ENCODE measurements around the gene FBLN1.
A peak's percentile ranks its signal among the peaks of the same experiment; 100 is the strongest.
"Not testable (repeated sequence)": the region's sequence is repeated elsewhere in the genome, so short reads cannot be mapped to it uniquely, and the experiment has no call there.

FBLN1 gene

DNA sequence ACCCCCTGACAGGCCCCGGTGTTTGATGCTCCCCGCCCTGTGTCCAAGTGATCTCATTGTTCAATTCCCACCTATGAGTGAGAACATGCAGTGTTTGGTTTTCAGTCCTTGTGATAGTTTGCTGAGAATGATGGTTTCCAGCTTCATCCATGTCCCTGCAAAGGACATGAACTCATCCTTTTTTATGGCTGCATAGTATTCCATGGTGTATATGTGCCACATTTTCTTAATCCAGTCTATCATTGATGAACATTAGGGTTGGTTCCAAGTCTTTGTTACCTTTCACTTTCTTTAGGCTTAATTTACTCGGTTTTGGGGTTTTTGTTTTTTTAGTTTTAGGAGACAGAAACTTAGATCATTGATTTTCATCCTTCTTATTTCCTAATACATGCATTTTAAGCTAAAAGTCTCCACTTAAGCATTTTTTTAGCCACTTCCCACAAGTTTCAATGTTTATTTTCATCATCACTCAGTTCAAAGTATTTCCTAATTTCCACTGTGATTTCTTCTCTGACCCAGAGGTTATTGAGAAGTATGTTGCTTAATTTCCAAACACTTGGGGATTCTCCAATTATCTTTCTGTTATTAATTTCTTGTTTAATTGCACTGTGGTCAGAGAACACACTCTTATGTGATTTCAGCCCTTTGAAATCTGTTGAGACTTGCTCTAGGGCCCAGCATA lies 120.9 kb downstream of the FBLN1 start:
- H2BK15ac ChIP-seq (ENCODE audit: low read depth, poor library complexity, severe bottlenecking); H2BK120ac ChIP-seq (ENCODE audit: low read depth, low read length); H2AFZ ChIP-seq (ENCODE audit: low read depth, low read length); H3K27ac ChIP-seq (ENCODE audit: low read length, poor library complexity, severe bottlenecking); H3K4me1 ChIP-seq (ENCODE audit: control insufficient read depth, insufficient read depth, low read depth, low read length); H3K27me3 ChIP-seq (ENCODE audit: control insufficient read depth in 1 of 2, insufficient read depth in 1 of 2, low read length in 2 of 2); H4K91ac ChIP-seq (ENCODE audit: low read length); H3K18ac ChIP-seq (ENCODE audit: low read depth in 1 of 2, low read length in 2 of 2); H3K36me3 ChIP-seq (ENCODE audit: control insufficient read depth in 1 of 2, insufficient read depth in 2 of 2, low read depth in 1 of 2, low read length in 2 of 2); H2AK5ac ChIP-seq (ENCODE audit: low read length, severe bottlenecking); H3K79me1 ChIP-seq (replicated peaks; ENCODE audit: low read length, poor library complexity, severe bottlenecking); H3K9me3 ChIP-seq (ENCODE audit: control insufficient read depth, low read length); H3K9ac ChIP-seq (ENCODE audit: low read length); H4K8ac ChIP-seq (ENCODE audit: low read length); H3K14ac ChIP-seq (ENCODE audit: low read length in 2 of 2); H3K4me3 ChIP-seq (ENCODE audit: insufficient read depth in 1 of 2, low read depth in 1 of 2, low read length in 2 of 2); H3K4ac ChIP-seq (ENCODE audit: low read depth in 1 of 2, low read length in 2 of 2); H3K4me2 ChIP-seq (ENCODE audit: low read length, poor library complexity, severe bottlenecking); H2BK5ac ChIP-seq (ENCODE audit: low read depth, low read length, poor library complexity, severe bottlenecking); H3K23ac ChIP-seq (ENCODE audit: low read length in 2 of 2); H2BK12ac ChIP-seq (ENCODE audit: low read length in 2 of 2): not testable (repeated sequence)
- DNase-seq = peak; percentile 11
- no CpG with 5 or more reads among the region's 3 CpGs for WGBS

DNA sequence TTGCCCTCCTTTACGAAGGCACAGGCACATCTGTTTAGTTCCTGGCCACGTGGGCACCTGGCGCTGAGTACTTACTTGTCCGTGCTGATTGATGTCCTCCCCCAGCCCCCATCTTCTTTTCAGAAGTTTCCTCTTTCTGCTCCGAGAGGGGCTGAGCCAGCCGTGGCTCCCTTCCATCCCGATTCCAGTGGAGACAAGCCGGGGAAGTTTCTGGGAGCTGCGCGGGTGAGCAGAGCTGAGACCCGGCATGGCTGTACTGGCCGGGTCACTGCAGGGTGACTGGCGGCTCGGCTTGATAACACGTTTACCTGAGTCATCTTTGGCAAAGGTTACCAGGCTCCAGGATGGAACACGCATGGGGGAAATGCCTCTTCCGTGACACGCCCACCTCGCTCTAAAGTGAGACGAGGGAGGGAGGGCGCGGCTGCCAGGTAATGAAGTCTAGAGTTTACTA lies 123.5 kb downstream of the FBLN1 start:
- no peaks in the 10 kb centered on the region for H3K9me3 ChIP-seq (ENCODE audit: control insufficient read depth, low read length)
- WGBS = 76% methylated on average over 22 of the region's 22 CpGs

DNA sequence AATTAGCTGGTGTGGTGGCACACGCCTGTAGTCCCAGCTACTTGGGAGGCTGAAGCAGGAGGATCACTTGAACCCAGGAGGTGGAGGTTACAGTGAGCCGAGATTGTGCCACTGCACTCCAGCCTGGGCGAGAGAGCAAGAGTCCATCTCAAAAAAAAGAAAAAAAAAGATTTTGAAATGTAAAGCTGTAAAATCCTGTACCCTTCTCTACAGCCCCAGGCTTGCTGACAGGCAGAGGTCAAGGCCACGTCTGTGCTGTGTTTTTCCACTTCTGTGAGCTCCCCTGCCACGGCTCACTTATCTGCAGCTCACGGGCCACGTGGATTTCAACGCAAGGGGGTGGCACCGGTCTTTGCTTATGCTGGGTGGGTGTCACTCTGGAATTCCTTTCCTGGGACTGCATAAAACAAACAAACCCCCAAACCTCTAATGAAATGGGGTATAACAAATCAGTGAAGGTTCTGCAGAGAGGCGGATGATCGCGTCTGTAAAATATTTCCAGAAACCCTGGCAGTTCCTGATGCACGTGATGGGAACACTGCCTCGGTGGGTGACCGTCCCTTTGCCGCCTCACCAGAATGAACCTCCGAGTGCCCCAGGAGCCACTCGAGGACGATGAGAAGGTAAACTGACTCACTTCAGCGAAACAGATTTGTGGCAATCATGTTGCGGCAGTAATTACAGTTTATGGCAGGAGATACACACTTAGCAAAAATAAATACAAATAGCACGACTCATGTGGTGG lies 125.0 kb downstream of the FBLN1 start:
- Histone ChIP-seq H3K27me3 (ENCODE audit: control insufficient read depth in 1 of 2, insufficient read depth in 1 of 2, low read length in 2 of 2) (peaks cover 9 to 28% of the 10 kb centered on the region in 2 experiments), H3K9me3 (ENCODE audit: control insufficient read depth, low read length) (no peaks in the 10 kb centered on the region), H3K23ac (ENCODE audit: low read length in 2 of 2) (no peak overlapping the region), H2BK12ac (ENCODE audit: low read length in 2 of 2) (peak overlapping the region in 1 of 2 experiments; percentile 40), H3K4ac (ENCODE audit: low read depth in 1 of 2, low read length in 2 of 2) (no peak overlapping the region), H2BK120ac (ENCODE audit: low read depth, low read length) (no peak overlapping the region), H3K27ac (ENCODE audit: low read length, poor library complexity, severe bottlenecking) (no peak overlapping the region), H3K9ac (ENCODE audit: low read length) (no peak overlapping the region), H3K4me2 (ENCODE audit: low read length, poor library complexity, severe bottlenecking) (peak overlapping the region; percentile 35), H2BK15ac (ENCODE audit: low read depth, poor library complexity, severe bottlenecking) (no peak overlapping the region), H2BK5ac (ENCODE audit: low read depth, low read length, poor library complexity, severe bottlenecking) (no peak overlapping the region), H2AK5ac (ENCODE audit: low read length, severe bottlenecking) (no peak overlapping the region), H3K4me1 (ENCODE audit: control insufficient read depth, insufficient read depth, low read depth, low read length) (peaks cover 5% of the 10 kb centered on the region), H4K8ac (ENCODE audit: low read length) (no peak overlapping the region), H3K79me1 (replicated peaks; ENCODE audit: low read length, poor library complexity, severe bottlenecking) (no peaks in the 10 kb centered on the region), H3K14ac (ENCODE audit: low read length in 2 of 2) (peak overlapping the region in 1 of 2 experiments; percentile 70), H3K4me3 (ENCODE audit: insufficient read depth in 1 of 2, low read depth in 1 of 2, low read length in 2 of 2) (no peak overlapping the region), H2AFZ (ENCODE audit: low read depth, low read length) (no peak overlapping the region), H3K18ac (ENCODE audit: low read depth in 1 of 2, low read length in 2 of 2) (peak overlapping the region in 1 of 2 experiments; percentile 64), H4K91ac (ENCODE audit: low read length) (no peak overlapping the region), H3K36me3 (ENCODE audit: control insufficient read depth in 1 of 2, insufficient read depth in 2 of 2, low read depth in 1 of 2, low read length in 2 of 2) (no peaks in the 10 kb centered on the region)
- 47% methylated on average over 19 of the region's 22 CpGs for WGBS
- DNase-seq = peak; percentile 26

More for the DNA sequence above, 123.5 kb downstream of the FBLN1 start:
- Histone ChIP-seq H2AK5ac (ENCODE audit: low read length, severe bottlenecking) (no peak overlapping the region), H4K91ac (ENCODE audit: low read length) (no peak overlapping the region), H3K36me3 (ENCODE audit: control insufficient read depth in 1 of 2, insufficient read depth in 2 of 2, low read depth in 1 of 2, low read length in 2 of 2) (no peaks in the 10 kb centered on the region), H2BK120ac (ENCODE audit: low read depth, low read length) (no peak overlapping the region), H3K4me2 (ENCODE audit: low read length, poor library complexity, severe bottlenecking) (no peak overlapping the region), H3K9ac (ENCODE audit: low read length) (no peak overlapping the region), H2BK5ac (ENCODE audit: low read depth, low read length, poor library complexity, severe bottlenecking) (no peak overlapping the region), H3K79me1 (replicated peaks; ENCODE audit: low read length, poor library complexity, severe bottlenecking) (no peaks in the 10 kb centered on the region), H3K4ac (ENCODE audit: low read depth in 1 of 2, low read length in 2 of 2) (no peak overlapping the region), H4K8ac (ENCODE audit: low read length) (no peak overlapping the region), H3K18ac (ENCODE audit: low read depth in 1 of 2, low read length in 2 of 2) (no peak overlapping the region), H2BK12ac (ENCODE audit: low read length in 2 of 2) (no peak overlapping the region), H3K4me3 (ENCODE audit: insufficient read depth in 1 of 2, low read depth in 1 of 2, low read length in 2 of 2) (no peak overlapping the region), H3K4me1 (ENCODE audit: control insufficient read depth, insufficient read depth, low read depth, low read length) (peaks cover 4% of the 10 kb centered on the region), H3K27me3 (ENCODE audit: control insufficient read depth in 1 of 2, insufficient read depth in 1 of 2, low read length in 2 of 2) (peaks cover 3 to 14% of the 10 kb centered on the region in 2 experiments), H2AFZ (ENCODE audit: low read depth, low read length) (no peak overlapping the region), H2BK15ac (ENCODE audit: low read depth, poor library complexity, severe bottlenecking) (no peak overlapping the region), H3K27ac (ENCODE audit: low read length, poor library complexity, severe bottlenecking) (no peak overlapping the region), H3K23ac (ENCODE audit: low read length in 2 of 2) (no peak overlapping the region), H3K14ac (ENCODE audit: low read length in 2 of 2) (no peak overlapping the region)
- DNase-seq = no peak

DNA sequence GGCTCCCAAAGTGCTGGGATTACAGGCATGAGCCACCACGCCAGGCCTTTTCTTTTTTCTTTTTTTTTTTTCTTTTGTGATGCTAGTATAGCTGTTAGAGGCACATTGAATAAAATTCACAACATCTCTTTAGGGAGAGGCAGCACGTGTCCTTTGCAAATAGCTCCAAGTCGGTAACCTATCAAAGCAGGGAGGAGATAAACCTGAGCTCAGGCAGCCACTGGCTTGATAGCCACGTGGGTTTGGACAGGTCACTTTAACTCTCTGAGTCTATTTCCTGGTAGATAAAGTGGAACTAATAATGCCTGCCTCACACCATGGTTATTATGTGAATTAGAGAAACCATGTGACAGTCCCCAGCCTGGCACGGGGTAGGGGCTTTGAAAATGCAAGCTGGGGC lies 125.8 kb downstream of the FBLN1 start:
- no peak overlapping the region for H4K8ac ChIP-seq (ENCODE audit: low read length)
- no peak overlapping the region for H3K4ac ChIP-seq (ENCODE audit: low read depth in 1 of 2, low read length in 2 of 2)
- H2AK5ac ChIP-seq (ENCODE audit: low read length, severe bottlenecking) = no peak overlapping the region
- no peak overlapping the region for H2AFZ ChIP-seq (ENCODE audit: low read depth, low read length)
- no peak overlapping the region for H3K4me3 ChIP-seq (ENCODE audit: insufficient read depth in 1 of 2, low read depth in 1 of 2, low read length in 2 of 2)
- peaks cover 10% of the 10 kb centered on the region for H3K4me1 ChIP-seq (ENCODE audit: control insufficient read depth, insufficient read depth, low read depth, low read length)
- H3K36me3 ChIP-seq (ENCODE audit: control insufficient read depth in 1 of 2, insufficient read depth in 2 of 2, low read depth in 1 of 2, low read length in 2 of 2) = no peaks in the 10 kb centered on the region
- no peak overlapping the region for H3K27ac ChIP-seq (ENCODE audit: low read length, poor library complexity, severe bottlenecking)
- H3K14ac ChIP-seq (ENCODE audit: low read length in 2 of 2) = no peak overlapping the region
- no peak overlapping the region for H3K23ac ChIP-seq (ENCODE audit: low read length in 2 of 2)
- H3K9ac ChIP-seq (ENCODE audit: low read length) = no peak overlapping the region
- H2BK120ac ChIP-seq (ENCODE audit: low read depth, low read length) = no peak overlapping the region
- no peak for DNase-seq
- H3K18ac ChIP-seq (ENCODE audit: low read depth in 1 of 2, low read length in 2 of 2) = no peak overlapping the region
- peaks cover 9 to 37% of the 10 kb centered on the region in 2 experiments for H3K27me3 ChIP-seq (ENCODE audit: control insufficient read depth in 1 of 2, insufficient read depth in 1 of 2, low read length in 2 of 2)
- no peak overlapping the region for H4K91ac ChIP-seq (ENCODE audit: low read length)
- no peak overlapping the region for H3K4me2 ChIP-seq (ENCODE audit: low read length, poor library complexity, severe bottlenecking)
- no peak overlapping the region for H2BK5ac ChIP-seq (ENCODE audit: low read depth, low read length, poor library complexity, severe bottlenecking)
- H2BK12ac ChIP-seq (ENCODE audit: low read length in 2 of 2) = no peak overlapping the region
- WGBS = 34% methylated on average over 4 of the region's 5 CpGs
- no peak overlapping the region for H2BK15ac ChIP-seq (ENCODE audit: low read depth, poor library complexity, severe bottlenecking)
- H3K9me3 ChIP-seq (ENCODE audit: control insufficient read depth, low read length) = no peaks in the 10 kb centered on the region
- no peaks in the 10 kb centered on the region for H3K79me1 ChIP-seq (replicated peaks; ENCODE audit: low read length, poor library complexity, severe bottlenecking)

Measured in mesenchymal stem cell (in vitro differentiated cells and primary cell).